ENCODE data around the gene CFAP100. TPM values are rescaled to one million over a fixed set of nuclear protein-coding genes. Genes with fewer than 3 reads are reported as not detected.
A peak's percentile ranks its signal among the peaks of the same experiment; 100 is the strongest.

The CFAP100 gene
- total RNA-seq, 1 donor from 2014 or later, result not detected

DNA sequence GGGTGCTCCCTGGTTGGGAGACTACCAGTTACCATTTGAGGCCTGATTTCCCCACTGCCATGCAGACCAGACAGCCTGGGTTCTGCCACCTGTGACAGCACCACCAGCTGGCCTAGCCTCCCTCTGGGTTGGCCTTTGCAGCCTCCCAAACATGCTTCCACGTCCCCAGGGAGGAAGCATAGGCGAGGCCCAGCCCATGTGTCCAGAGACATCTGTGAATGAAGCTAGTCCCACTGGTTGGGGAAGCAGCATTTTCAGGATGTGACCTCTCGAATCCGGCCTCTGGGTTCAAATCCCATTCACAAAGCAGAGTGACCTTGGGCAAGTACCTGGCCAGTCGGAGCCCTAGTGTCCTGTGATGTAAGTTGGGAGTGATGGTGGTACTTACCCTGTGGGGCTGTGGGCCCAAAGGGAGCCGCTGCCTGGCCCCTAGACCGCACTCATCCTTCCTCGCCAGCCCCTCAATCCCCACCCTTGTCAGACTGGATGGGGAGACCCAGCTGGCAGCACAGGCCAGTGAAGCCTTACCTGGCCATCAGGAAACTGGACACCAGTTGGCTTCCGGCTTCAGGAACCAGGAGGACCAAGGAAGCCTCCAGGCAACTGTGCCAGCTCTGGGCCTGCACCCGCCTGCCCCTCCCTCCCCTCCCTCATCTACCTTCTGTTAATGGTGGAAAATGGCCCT, 43.5 kb upstream of the CFAP100 start:
- H3K9me3 ChIP-seq (ENCODE audit: low read depth), result no peaks in the 10 kb centered on the region
- H3K4me1 ChIP-seq, result peaks cover 9% of the 10 kb centered on the region
- H3K27me3 ChIP-seq, result no peaks in the 10 kb centered on the region
- Mint-ChIP-seq H3K27ac (no peak overlapping the region), H3K27me3 (ENCODE audit: insufficient read depth, low read depth) (peaks cover 4% of the 10 kb centered on the region), H3K4me1 (peaks cover 23% of the 10 kb centered on the region), H3K9me3 (no peaks in the 10 kb centered on the region), H3K4me3 (no peak overlapping the region), H3K36me3 (no peaks in the 10 kb centered on the region)
- TF ChIP-seq EZH2 (IDR thresholded peaks at IDR 0.05), result no peak
- TF ChIP-seq EZH2phosphoT487 (IDR thresholded peaks at IDR 0.05), result no peak
- TF ChIP-seq, protein P1, sequence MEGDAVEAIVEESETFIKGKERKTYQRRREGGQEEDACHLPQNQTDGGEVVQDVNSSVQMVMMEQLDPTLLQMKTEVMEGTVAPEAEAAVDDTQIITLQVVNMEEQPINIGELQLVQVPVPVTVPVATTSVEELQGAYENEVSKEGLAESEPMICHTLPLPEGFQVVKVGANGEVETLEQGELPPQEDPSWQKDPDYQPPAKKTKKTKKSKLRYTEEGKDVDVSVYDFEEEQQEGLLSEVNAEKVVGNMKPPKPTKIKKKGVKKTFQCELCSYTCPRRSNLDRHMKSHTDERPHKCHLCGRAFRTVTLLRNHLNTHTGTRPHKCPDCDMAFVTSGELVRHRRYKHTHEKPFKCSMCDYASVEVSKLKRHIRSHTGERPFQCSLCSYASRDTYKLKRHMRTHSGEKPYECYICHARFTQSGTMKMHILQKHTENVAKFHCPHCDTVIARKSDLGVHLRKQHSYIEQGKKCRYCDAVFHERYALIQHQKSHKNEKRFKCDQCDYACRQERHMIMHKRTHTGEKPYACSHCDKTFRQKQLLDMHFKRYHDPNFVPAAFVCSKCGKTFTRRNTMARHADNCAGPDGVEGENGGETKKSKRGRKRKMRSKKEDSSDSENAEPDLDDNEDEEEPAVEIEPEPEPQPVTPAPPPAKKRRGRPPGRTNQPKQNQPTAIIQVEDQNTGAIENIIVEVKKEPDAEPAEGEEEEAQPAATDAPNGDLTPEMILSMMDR (IDR thresholded peaks at IDR 0.05), result no peak
- H3K36me3 ChIP-seq, result no peaks in the 10 kb centered on the region
- peaks cover 14% of the 10 kb centered on the region for H4K20me1 ChIP-seq (ENCODE audit: low read depth)
- peaks cover 9% of the 10 kb centered on the region for H3F3A ChIP-seq (ENCODE audit: low read depth)
- peaks cover 6% of the 10 kb centered on the region for H3K79me2 ChIP-seq (ENCODE audit: low read depth)
- H2AFZ ChIP-seq (replicated peaks), result no peak overlapping the region
- H3K4me3 ChIP-seq, result no peak overlapping the region
- H3K9ac ChIP-seq, result no peak overlapping the region
- DNase-seq (ENCODE audit: low spot score), result no peak
- H3K27ac ChIP-seq, result no peak overlapping the region
- no peak overlapping the region for H3K4me2 ChIP-seq

DNA sequence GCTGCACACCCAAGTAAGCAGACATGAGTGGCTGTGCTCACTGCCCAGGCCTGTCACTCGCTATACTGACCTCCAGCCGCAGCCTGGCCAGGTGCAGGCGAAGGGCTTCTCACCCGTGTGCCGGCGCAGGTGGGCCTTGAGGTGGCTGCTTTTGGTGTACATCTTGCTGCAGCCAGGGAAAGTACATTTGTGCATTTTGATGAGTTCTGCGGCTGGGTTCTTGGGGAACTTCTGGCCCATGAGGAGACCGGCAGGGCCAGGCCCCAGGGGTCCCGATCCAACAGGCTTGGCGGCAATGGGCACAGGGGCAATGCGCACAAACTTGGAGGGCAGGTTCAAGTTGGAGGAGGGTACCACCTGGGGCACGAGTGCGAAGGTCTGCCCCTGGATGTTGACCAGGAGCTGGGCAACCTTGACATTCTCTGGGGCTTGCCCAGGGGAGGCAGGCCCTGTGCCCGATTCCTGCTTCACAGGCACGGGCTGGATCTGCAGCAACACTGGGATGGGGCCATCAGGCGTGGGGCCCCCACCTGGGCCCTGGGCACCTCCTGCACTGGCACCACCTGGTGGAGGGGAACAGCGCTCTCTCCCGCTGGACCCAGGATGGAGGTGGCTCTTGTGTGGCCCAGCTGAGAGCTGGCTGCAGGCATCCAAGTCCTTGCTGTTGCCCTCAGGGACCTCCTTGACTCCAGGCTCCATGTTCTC, 42.8 kb upstream of the CFAP100 start:
- H3K4me2 ChIP-seq, result no peak overlapping the region
- H3K9me3 Mint-ChIP-seq, result no peaks in the 10 kb centered on the region
- no peaks in the 10 kb centered on the region for H3K36me3 ChIP-seq
- no peaks in the 10 kb centered on the region for H3K36me3 Mint-ChIP-seq
- peaks cover 17% of the 10 kb centered on the region for H4K20me1 ChIP-seq (ENCODE audit: low read depth)
- no peak overlapping the region for H3K27ac Mint-ChIP-seq
- TF ChIP-seq EZH2 (IDR thresholded peaks at IDR 0.05) (no peak), EZH2phosphoT487 (IDR thresholded peaks at IDR 0.05) (no peak)
- TF ChIP-seq, protein P1 (IDR thresholded peaks at IDR 0.05), result no peak
- H3K79me2 ChIP-seq (ENCODE audit: low read depth), result peaks cover 6% of the 10 kb centered on the region
- H3K27ac ChIP-seq, result no peak overlapping the region
- H3K4me3 Mint-ChIP-seq, result no peak overlapping the region
- H3K9me3 ChIP-seq (ENCODE audit: low read depth), result no peaks in the 10 kb centered on the region
- DNase-seq (ENCODE audit: low spot score), result no peak
- no peak overlapping the region for H3K9ac ChIP-seq
- H2AFZ ChIP-seq (replicated peaks), result no peak overlapping the region
- peaks cover 26% of the 10 kb centered on the region for H3K4me1 Mint-ChIP-seq
- no peak overlapping the region for H3K4me3 ChIP-seq
- H3K4me1 ChIP-seq, result peaks cover 13% of the 10 kb centered on the region
- no peaks in the 10 kb centered on the region for H3K27me3 ChIP-seq
- peaks cover 16% of the 10 kb centered on the region for H3F3A ChIP-seq (ENCODE audit: low read depth)
- H3K27me3 Mint-ChIP-seq (ENCODE audit: insufficient read depth, low read depth), result peaks cover 6% of the 10 kb centered on the region

DNA sequence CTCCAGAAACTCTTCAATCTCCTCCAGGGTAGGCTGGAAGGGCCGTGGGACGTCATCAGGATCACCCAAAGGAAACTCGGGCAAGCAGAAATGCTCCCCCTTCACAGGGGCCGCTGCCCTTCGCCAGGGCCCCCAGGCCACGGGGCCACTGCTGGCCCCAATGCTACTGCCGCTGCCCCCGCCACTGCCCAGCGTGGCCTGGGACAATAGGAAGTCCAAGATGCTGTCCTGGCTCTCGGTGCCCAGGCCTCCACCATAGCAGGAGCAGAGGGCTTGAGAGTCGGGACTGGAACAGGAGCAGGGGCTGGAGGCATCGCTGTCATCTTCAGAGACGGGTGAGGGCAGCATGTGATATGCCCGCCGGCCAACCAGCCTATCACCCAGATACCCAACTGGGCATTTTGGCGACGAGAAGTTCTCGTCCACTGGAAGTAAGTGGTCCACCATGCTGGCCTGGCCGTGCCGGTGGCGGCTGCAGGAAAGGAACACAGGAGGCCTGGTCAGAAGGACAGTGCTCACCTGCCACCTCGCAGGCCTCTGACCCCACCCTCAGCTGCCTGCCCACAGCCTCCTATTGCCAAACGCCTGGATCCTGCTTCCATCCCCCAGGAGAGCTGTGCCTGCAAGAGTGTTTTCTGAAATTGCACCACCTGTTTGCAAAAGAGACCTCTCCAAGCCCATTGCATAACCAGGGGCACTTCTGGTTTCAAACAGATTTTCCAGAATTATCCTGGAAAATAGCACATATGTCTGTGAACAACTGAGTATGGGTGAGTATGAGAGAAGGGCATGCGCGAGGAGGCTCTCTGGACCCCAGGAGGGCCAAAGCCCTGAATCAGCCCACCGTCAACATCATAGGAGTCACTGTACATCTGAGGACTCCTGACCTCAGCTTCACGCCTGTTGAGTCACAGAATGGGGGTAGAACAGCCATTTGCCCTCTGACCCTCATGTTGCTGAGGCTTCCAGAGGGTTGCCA, 41.9 kb upstream of the CFAP100 start:
- TF ChIP-seq EZH2phosphoT487 (IDR thresholded peaks at IDR 0.05), result no peak
- TF ChIP-seq EZH2 (IDR thresholded peaks at IDR 0.05), result no peak
- TF ChIP-seq, protein P1 (IDR thresholded peaks at IDR 0.05), result no peak
- H3K27ac Mint-ChIP-seq, result peak overlapping the region; percentile 33
- Histone ChIP-seq H3F3A (ENCODE audit: low read depth) (peaks cover 20% of the 10 kb centered on the region), H3K4me3 (no peak overlapping the region), H3K27me3 (no peaks in the 10 kb centered on the region), H4K20me1 (ENCODE audit: low read depth) (peaks cover 17% of the 10 kb centered on the region), H2AFZ (replicated peaks) (no peak overlapping the region), H3K9ac (no peak overlapping the region), H3K4me1 (peaks cover 13% of the 10 kb centered on the region), H3K4me2 (no peak overlapping the region), H3K79me2 (ENCODE audit: low read depth) (peaks cover 6% of the 10 kb centered on the region), H3K9me3 (ENCODE audit: low read depth) (no peaks in the 10 kb centered on the region), H3K27ac (no peak overlapping the region), H3K36me3 (no peaks in the 10 kb centered on the region)
- peaks cover 6% of the 10 kb centered on the region for H3K27me3 Mint-ChIP-seq (ENCODE audit: insufficient read depth, low read depth)
- H3K36me3 Mint-ChIP-seq, result no peaks in the 10 kb centered on the region
- H3K4me3 Mint-ChIP-seq, result no peak overlapping the region
- DNase-seq (ENCODE audit: low spot score), result no peak
- H3K9me3 Mint-ChIP-seq, result no peaks in the 10 kb centered on the region
- H3K4me1 Mint-ChIP-seq, result peaks cover 26% of the 10 kb centered on the region

All from neural progenitor cell (in vitro differentiated cells).